Parathyroid adenoma (tissue), 2 donors: ENCODE results near the gene MEIOSIN.
A peak's percentile ranks its signal among the peaks of the same experiment; 100 is the strongest.
"Not testable (repeated sequence)": the region's sequence is repeated elsewhere in the genome, so short reads cannot be mapped to it uniquely, and the experiment has no call there.

Source experiments
- H2AFZ ChIP-seq: fragments of 300-600 bp; sonication (generic); one replicate; pipeline ENCODE4 v1.7.0; 2017; ENCODE audit warnings: antibody characterized with exemption, mild to moderate bottlenecking
- H3K27ac ChIP-seq: fragments of 300-600 bp; sonication (generic); one replicate; pipeline ENCODE4 v1.7.0; 2017
- H3K27me3 ChIP-seq: fragments of 300-600 bp; sonication (generic); one replicate; pipeline ENCODE4 v1.7.0; 2017; ENCODE audit warnings: low read length; ENCODE audit not compliant: control insufficient read depth, insufficient read depth
- H3K36me3 ChIP-seq: fragments of 300-600 bp; sonication (generic); one replicate; pipeline ENCODE4 v1.7.0; 2017; ENCODE audit warnings: low read length; ENCODE audit not compliant: control insufficient read depth, insufficient read depth
- H3K4me1 ChIP-seq: fragments of 300-600 bp; sonication (generic); one replicate; pipeline ENCODE4 v1.7.0; 2017; ENCODE audit warnings: control low read depth
- H3K4me2 ChIP-seq: fragments of 300-600 bp; sonication (generic); one replicate; pipeline ENCODE4 v1.7.0; 2017; ENCODE audit warnings: low read length
- H3K4me3 ChIP-seq: fragments of 300-600 bp; sonication (generic); one replicate; pipeline ENCODE4 v1.7.0; 2017; ENCODE audit warnings: low read depth, low read length
- H3K79me2 ChIP-seq: fragments of 300-600 bp; sonication (generic); one replicate; pipeline ENCODE4 v1.7.0; 2017; ENCODE audit warnings: control low read depth
- H3K9ac ChIP-seq: fragments of 300-600 bp; sonication (generic); one replicate; pipeline ENCODE4 v1.7.0; 2017; ENCODE audit warnings: mild to moderate bottlenecking
- H3K9me3 ChIP-seq: fragments of 300-600 bp; sonication (generic); one replicate; pipeline ENCODE4 v1.7.0; 2017; ENCODE audit warnings: low read length; ENCODE audit not compliant: control insufficient read depth
- TF ChIP-seq, protein P1 (sequence below): fragments of 300-600 bp; sonication (generic); IDR thresholded peaks from one replicate; pipeline ENCODE4 v1.7.0; 2017; ENCODE audit warnings: antibody characterized with exemption, mild to moderate bottlenecking
- donor health status: primary hyperparathyroidism.

Gene MEIOSIN

GRCh38 chr19:45739498-45740439, 6.5 kb downstream of the MEIOSIN start:
- no peak overlapping the region for H2AFZ ChIP-seq
- no peaks in the 10 kb centered on the region for H3K79me2 ChIP-seq

DNA sequence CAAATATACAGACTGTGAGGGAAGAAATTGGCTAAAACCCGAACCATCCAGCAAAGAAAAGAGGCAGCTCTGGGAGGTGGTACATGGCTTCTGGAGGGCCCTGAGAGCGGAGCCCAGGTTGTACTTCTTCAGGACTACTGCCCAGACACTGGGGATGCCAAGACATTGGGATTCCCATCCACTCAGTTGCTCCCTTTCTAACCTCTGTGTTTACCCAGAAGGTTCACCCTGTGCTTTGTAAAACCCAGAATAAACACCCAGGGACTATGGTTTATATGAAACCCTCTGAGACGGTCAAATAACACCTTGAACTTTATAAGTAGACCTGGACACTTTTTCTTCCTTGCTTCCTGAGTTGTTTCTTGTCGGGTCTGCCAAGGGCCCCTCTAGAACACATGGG, 9.7 kb downstream of the MEIOSIN start:
- Histone ChIP-seq H3K9me3 (no peaks in the 10 kb centered on the region), H3K9ac (no peak overlapping the region), H3K27ac (no peak overlapping the region), H3K4me2 (no peak overlapping the region), H3K4me1 (no peaks in the 10 kb centered on the region), H3K4me3 (no peak overlapping the region), H3K27me3 (no peaks in the 10 kb centered on the region), H2AFZ (peak overlapping the region; percentile 18), H3K36me3 (no peaks in the 10 kb centered on the region), H3K79me2 (no peaks in the 10 kb centered on the region)
- TF ChIP-seq, protein P1, sequence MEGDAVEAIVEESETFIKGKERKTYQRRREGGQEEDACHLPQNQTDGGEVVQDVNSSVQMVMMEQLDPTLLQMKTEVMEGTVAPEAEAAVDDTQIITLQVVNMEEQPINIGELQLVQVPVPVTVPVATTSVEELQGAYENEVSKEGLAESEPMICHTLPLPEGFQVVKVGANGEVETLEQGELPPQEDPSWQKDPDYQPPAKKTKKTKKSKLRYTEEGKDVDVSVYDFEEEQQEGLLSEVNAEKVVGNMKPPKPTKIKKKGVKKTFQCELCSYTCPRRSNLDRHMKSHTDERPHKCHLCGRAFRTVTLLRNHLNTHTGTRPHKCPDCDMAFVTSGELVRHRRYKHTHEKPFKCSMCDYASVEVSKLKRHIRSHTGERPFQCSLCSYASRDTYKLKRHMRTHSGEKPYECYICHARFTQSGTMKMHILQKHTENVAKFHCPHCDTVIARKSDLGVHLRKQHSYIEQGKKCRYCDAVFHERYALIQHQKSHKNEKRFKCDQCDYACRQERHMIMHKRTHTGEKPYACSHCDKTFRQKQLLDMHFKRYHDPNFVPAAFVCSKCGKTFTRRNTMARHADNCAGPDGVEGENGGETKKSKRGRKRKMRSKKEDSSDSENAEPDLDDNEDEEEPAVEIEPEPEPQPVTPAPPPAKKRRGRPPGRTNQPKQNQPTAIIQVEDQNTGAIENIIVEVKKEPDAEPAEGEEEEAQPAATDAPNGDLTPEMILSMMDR: no peak

More at GRCh38 chr19:45739498-45740439, 6.5 kb downstream of the MEIOSIN start:
- H3K4me3 ChIP-seq: no peak overlapping the region
- H3K36me3 ChIP-seq: no peaks in the 10 kb centered on the region
- no peaks in the 10 kb centered on the region for H3K27me3 ChIP-seq
- no peak overlapping the region for H3K9ac ChIP-seq
- no peaks in the 10 kb centered on the region for H3K9me3 ChIP-seq
- H3K4me1 ChIP-seq: no peaks in the 10 kb centered on the region
- no peak overlapping the region for H3K27ac ChIP-seq
- TF ChIP-seq, protein P1: no peak
- H3K4me2 ChIP-seq: no peak overlapping the region

DNA sequence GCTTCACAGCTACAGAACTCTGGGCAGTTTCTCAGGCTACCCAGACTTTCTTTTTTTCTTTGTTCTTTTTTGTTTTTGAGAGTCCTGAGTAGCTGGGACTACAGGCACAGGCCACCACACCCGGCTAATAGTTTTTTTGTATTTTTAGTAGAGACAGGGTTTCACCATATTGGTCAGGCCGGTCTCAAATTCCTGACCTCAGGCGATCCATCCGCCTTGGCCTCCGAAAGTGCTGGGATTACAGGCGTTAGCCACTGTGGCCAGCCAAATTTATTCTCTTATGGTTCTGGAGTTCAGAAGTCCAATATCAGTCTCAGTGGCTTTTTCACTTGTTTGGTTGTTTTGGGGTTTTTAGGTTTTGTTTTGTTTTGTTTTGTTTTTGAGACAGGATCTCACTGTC, 12.4 kb downstream of the MEIOSIN start:
- Histone ChIP-seq H3K9ac (no peak overlapping the region), H3K4me3 (no peak overlapping the region), H3K36me3 (no peaks in the 10 kb centered on the region), H3K4me1 (no peaks in the 10 kb centered on the region), H2AFZ (no peak overlapping the region), H3K27ac (no peak overlapping the region), H3K9me3 (no peaks in the 10 kb centered on the region), H3K4me2 (no peak overlapping the region), H3K79me2 (no peaks in the 10 kb centered on the region), H3K27me3 (no peaks in the 10 kb centered on the region)
- TF ChIP-seq, protein P1: no peak

- TF ChIP-seq, protein P1: no peak
- no peak overlapping the region for H3K27ac ChIP-seq
- H2AFZ ChIP-seq: no peak overlapping the region
- H3K36me3 ChIP-seq: no peaks in the 10 kb centered on the region
- no peak overlapping the region for H3K4me2 ChIP-seq
- no peaks in the 10 kb centered on the region for H3K9me3 ChIP-seq
- H3K27me3 ChIP-seq: no peaks in the 10 kb centered on the region
- H3K4me1 ChIP-seq: no peaks in the 10 kb centered on the region
- no peak overlapping the region for H3K4me3 ChIP-seq
- H3K79me2 ChIP-seq: no peaks in the 10 kb centered on the region
- no peak overlapping the region for H3K9ac ChIP-seq
Observed at GRCh38 chr19:45746866-45747265, 13.6 kb downstream of the MEIOSIN start.

- no peak overlapping the region for H3K4me3 ChIP-seq
- no peak overlapping the region for H3K27ac ChIP-seq
- H3K79me2 ChIP-seq: no peaks in the 10 kb centered on the region
- H2AFZ ChIP-seq: no peak overlapping the region
- H3K27me3 ChIP-seq: no peaks in the 10 kb centered on the region
- no peak overlapping the region for H3K9ac ChIP-seq
- no peaks in the 10 kb centered on the region for H3K9me3 ChIP-seq
- no peaks in the 10 kb centered on the region for H3K36me3 ChIP-seq
- no peak overlapping the region for H3K4me2 ChIP-seq
- H3K4me1 ChIP-seq: no peaks in the 10 kb centered on the region
- TF ChIP-seq, protein P1: no peak
Observed at GRCh38 chr19:45747513-45747912, 14.3 kb downstream of the MEIOSIN start.

DNA sequence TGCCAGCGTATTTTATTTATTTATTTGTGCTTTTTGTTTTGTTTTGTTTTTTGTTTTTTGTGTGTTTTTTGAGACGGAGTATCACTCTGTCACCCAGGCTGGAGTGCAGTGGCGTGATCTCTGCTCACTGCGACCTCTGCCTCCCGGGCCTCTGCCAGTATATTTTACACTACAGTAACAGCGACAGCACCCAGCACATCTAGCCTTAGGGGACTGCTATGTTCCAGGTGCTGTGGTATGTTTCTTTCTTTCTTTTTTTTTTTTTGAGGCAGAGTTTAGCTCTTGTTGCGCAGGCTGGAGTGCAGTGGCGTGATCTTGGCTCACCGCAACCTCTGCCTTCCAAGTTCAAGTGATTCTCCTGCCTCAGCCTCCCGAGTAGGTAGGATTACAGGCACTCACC, 18.2 kb downstream of the MEIOSIN start:
- not testable (repeated sequence) for H3K9me3 ChIP-seq, H3K79me2 ChIP-seq, H3K4me1 ChIP-seq, H3K4me2 ChIP-seq, H2AFZ ChIP-seq, H3K36me3 ChIP-seq, H3K9ac ChIP-seq, H3K27ac ChIP-seq, H3K27me3 ChIP-seq, H3K4me3 ChIP-seq
